NCI-H446 (cell line): Measurements from ENCODE around the gene SMIM38.

Source experiments
- DNase-seq, 2 experiments: peaks; one replicate each; lab custom pipeline; 2025; lab: John Stamatoyannopoulos, UW

Gene SMIM38

GRCh38 chr11:69159150-69159852 lies 3.6 kb downstream of the SMIM38 start:
- no peak for DNase-seq

- DNase-seq, result no peak
Observed at GRCh38 chr11:69160296-69161116, 4.8 kb downstream of the SMIM38 start.

GRCh38 chr11:69161117-69161407 lies 5.3 kb downstream of the SMIM38 start:
- no peak for DNase-seq

- DNase-seq, result no peak
Observed at GRCh38 chr11:69162505-69162904, 6.8 kb downstream of the SMIM38 start.

GRCh38 chr11:69163842-69164241 lies 8.1 kb downstream of the SMIM38 start:
- no peak for DNase-seq

- no peak for DNase-seq
Observed at GRCh38 chr11:69164824-69165223, 9.1 kb downstream of the SMIM38 start.

- no peak for DNase-seq
Observed at GRCh38 chr11:69165775-69166174, 10.0 kb downstream of the SMIM38 start.

- no peak for DNase-seq
Observed at GRCh38 chr11:69166218-69167115, 10.7 kb downstream of the SMIM38 start.

- DNase-seq, result no peak
Observed at GRCh38 chr11:69167130-69167915, 11.6 kb downstream of the SMIM38 start.

GRCh38 chr11:69167916-69168691 lies 12.4 kb downstream of the SMIM38 start:
- no peak for DNase-seq

- DNase-seq, result no peak
Observed at GRCh38 chr11:69169479-69169878, 13.7 kb downstream of the SMIM38 start.

- DNase-seq, result no peak
Observed at GRCh38 chr11:69170704-69171103, 15.0 kb downstream of the SMIM38 start.

GRCh38 chr11:69171476-69172240 lies 15.9 kb downstream of the SMIM38 start:
- no peak for DNase-seq

GRCh38 chr11:69172674-69173073 lies 16.9 kb downstream of the SMIM38 start:
- no peak for DNase-seq

- no peak for DNase-seq
Observed at GRCh38 chr11:69173331-69173730, 17.6 kb downstream of the SMIM38 start.

- no peak for DNase-seq
Observed at GRCh38 chr11:69173925-69174581, 18.3 kb downstream of the SMIM38 start.

- no peak for DNase-seq
Observed at GRCh38 chr11:69174841-69175240, 19.1 kb downstream of the SMIM38 start.

- no peak for DNase-seq
Observed at GRCh38 chr11:69178819-69179482, 23.2 kb downstream of the SMIM38 start.

- DNase-seq, result no peak
Observed at GRCh38 chr11:69180226-69180625, 24.5 kb downstream of the SMIM38 start.
